HEK293T (cell line): Measurements from ENCODE around the gene IER5L.

Experiments
- CTCF ChIA-PET: fragments of 350-600 bp; formaldehyde crosslinking; extraction: SDS; loops from one replicate; lab custom pipeline; 2021; ENCODE audit warnings: antibody characterized with exemption, inconsistent platforms; lab: Yijun Ruan, JAX
- POLR2A ChIA-PET: fragments of 350-600 bp; formaldehyde crosslinking; extraction: SDS; loops from one replicate; lab custom pipeline; 2020; ENCODE audit warnings: antibody characterized with exemption, inconsistent platforms; lab: Yijun Ruan, JAX
- DNase-seq: peaks from one replicate; pipeline ENCODE4 v3.0.0; 2012; ENCODE audit warnings: mixed read lengths; ENCODE audit errors: extremely low spot score
- ARNT ChIP-seq: fragments of 450-650 bp; IDR thresholded peaks from 2 replicates; pipeline ENCODE4 v1.6.1; 2017; ENCODE audit warnings: mild to moderate bottlenecking
- BHLHE40 ChIP-seq: fragments of 450-650 bp; IDR thresholded peaks from 2 replicates; pipeline ENCODE4 v1.6.1; 2016; ENCODE audit warnings: mild to moderate bottlenecking, moderate library complexity, borderline replicate concordance
- CTBP1 ChIP-seq: fragments of 450-650 bp; IDR thresholded peaks from 2 replicates; pipeline ENCODE4 v1.6.1; 2016; ENCODE audit warnings: borderline replicate concordance
- ELF4 ChIP-seq: fragments of 450-650 bp; IDR thresholded peaks from 2 replicates; pipeline ENCODE4 v1.6.1; 2017; ENCODE audit warnings: antibody characterized with exemption
- FOXA1 ChIP-seq: fragments of 450-650 bp; IDR thresholded peaks from 2 replicates; pipeline ENCODE4 v1.6.1; 2016; ENCODE audit warnings: mild to moderate bottlenecking
- FOXK2 ChIP-seq: fragments of 450-650 bp; IDR thresholded peaks from 2 replicates; pipeline ENCODE4 v1.6.1; 2016; ENCODE audit warnings: mild to moderate bottlenecking
- FOXM1 ChIP-seq: fragments of 450-650 bp; IDR thresholded peaks from 2 replicates; pipeline ENCODE4 v1.6.1; 2017; ENCODE audit warnings: mild to moderate bottlenecking, borderline replicate concordance
- HDGF ChIP-seq: fragments of 450-650 bp; IDR thresholded peaks from 2 replicates; pipeline ENCODE4 v1.6.1; 2017; ENCODE audit warnings: antibody characterized with exemption, borderline replicate concordance
- L3MBTL2 ChIP-seq: fragments of 450-650 bp; conservative IDR thresholded peaks from 2 replicates; pipeline ENCODE4 v1.6.1; 2016; ENCODE audit warnings: mild to moderate bottlenecking
- LEF1 ChIP-seq: fragments of 450-650 bp; IDR thresholded peaks from 2 replicates; pipeline ENCODE4 v1.6.1; 2017; ENCODE audit warnings: mild to moderate bottlenecking, borderline replicate concordance
- NFRKB ChIP-seq: fragments of 450-650 bp; IDR thresholded peaks from 2 replicates; pipeline ENCODE4 v1.6.1; 2016; ENCODE audit warnings: mild to moderate bottlenecking, moderate library complexity
- SP1 ChIP-seq: fragments of 450-650 bp; IDR thresholded peaks from 2 replicates; pipeline ENCODE4 v1.6.1; 2017
- SUZ12 ChIP-seq: fragments of 450-650 bp; IDR thresholded peaks from 2 replicates; pipeline ENCODE4 v1.6.1; 2016; ENCODE audit warnings: mild to moderate bottlenecking
- TARDBP ChIP-seq: fragments of 450-650 bp; IDR thresholded peaks from 2 replicates; pipeline ENCODE4 v1.6.1; 2016
- ZNF384 ChIP-seq: fragments of 450-650 bp; IDR thresholded peaks from 2 replicates; pipeline ENCODE4 v1.6.1; 2016
- TF ChIP-seq, protein P1 (sequence below): fragments of 450-650 bp; IDR thresholded peaks from 2 replicates; pipeline ENCODE4 v1.6.1; 2016

IER5L gene

DNA sequence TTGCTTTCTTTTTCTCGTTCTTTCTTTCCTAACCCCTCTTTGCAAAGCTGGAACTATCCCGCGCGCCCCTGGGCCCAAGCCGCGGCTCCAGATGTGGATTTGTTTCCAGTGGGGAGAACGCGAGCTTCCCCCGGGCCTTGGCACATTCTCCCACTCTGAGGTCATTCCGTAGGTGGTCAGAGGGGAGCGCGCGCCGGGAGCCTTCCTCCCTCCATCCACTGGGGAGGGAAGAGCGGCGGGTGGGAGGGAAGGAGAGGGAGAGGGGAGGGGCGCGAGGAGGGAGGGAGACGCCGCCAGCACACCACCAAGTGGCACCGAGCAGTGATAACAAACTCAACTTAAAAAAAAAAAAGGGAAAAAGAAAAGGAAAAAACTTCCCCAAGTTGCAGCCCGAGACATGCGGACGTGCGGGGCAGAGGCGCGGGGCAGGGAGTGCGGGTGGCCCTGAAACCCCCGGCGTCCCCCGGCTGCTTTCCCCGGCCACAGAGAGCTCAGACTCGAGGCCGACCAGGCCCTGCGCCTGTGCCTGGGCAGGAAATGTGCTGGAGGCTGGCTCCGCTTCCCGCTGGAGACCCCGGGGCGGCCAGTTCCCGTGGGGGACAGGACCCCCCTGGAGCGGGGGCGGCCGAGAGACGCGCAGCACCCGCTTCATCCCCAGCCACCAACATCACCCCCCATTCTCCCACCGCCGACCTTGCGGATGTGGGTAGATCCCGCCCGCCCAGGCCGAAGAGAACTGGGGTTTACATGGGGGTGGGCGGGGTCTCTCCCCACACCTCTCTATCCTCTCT is 3.1 kb downstream of the IER5L start:
- TF ChIP-seq TARDBP (no peak; the same call in 1 of the 2 replicates), HDGF (no peak), FOXM1 (no peak), CTBP1 (no peak), ARNT (no peak), FOXK2 (no peak), ELF4 (no peak), SUZ12 (no peak), ZNF384 (no peak), SP1 (no peak), LEF1 (no peak), L3MBTL2 (no peak), NFRKB (no peak), FOXA1 (no peak)
- POLR2A ChIA-PET = interaction anchor here (0.6 to 3.3 kb wide), 12 partner anchors 10 to 445 kb away, joined by 3 to 26 read pairs (median 4); partner anchors contain the start of gene C9orf50
- peak; percentile 70 for DNase-seq

DNA sequence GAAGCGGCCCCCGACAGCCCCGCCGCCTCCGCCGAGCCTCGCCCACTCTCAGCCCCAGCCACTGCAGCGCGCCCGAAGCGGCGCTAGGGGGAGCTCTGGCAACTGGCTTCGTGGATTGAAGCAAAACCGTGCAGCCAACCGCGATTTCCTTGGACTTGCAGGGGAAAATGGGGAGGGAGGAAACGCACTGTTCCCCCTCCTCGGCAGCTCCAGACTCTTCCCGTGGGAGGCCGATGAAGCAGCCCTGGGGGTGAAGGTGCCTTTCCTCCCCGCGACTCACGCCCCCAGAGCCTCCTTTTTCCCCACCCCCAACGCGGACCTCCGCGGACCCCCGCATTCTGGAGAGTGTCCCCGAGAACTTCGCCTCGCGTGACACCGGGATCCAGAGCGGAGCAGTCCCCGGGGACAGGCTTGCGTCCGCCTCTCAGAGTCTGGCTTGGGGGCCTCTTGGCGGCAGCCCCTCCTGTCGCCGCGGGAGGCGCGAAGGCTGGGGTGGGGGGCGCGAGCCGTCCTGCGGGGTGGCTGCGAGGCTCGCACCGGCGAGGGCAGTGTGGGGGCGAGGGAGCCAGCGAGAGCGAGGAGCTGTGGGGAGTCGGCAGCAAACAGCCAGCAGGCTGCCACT is 3.8 kb downstream of the IER5L start:
- CTCF ChIA-PET = interaction anchor here (0.6 to 2.3 kb wide), 22 partner anchors 8 to 1240 kb away, joined by 3 to 12 read pairs (median 3); partner anchors contain the start of gene SH3GLB2
- DNase-seq = peak; percentile 86
- no peak for TF ChIP-seq HDGF
- TF ChIP-seq TARDBP = peak; percentile 88
- TF ChIP-seq L3MBTL2 = 0 out of 2 replicates have a peak, but pooled peaks have one; percentile 46
- POLR2A ChIA-PET = interaction anchor here (0.6 to 3.3 kb wide), 12 partner anchors 9 to 446 kb away, joined by 3 to 26 read pairs (median 4); partner anchors contain the start of gene C9orf50

More for the DNA sequence above, 3.1 kb downstream of the IER5L start:
- CTCF ChIA-PET = interaction anchor here (0.6 to 2.3 kb wide), 15 partner anchors 8 to 450 kb away, joined by 3 to 12 read pairs (median 4); no protein-coding TSS in a partner anchor

DNA sequence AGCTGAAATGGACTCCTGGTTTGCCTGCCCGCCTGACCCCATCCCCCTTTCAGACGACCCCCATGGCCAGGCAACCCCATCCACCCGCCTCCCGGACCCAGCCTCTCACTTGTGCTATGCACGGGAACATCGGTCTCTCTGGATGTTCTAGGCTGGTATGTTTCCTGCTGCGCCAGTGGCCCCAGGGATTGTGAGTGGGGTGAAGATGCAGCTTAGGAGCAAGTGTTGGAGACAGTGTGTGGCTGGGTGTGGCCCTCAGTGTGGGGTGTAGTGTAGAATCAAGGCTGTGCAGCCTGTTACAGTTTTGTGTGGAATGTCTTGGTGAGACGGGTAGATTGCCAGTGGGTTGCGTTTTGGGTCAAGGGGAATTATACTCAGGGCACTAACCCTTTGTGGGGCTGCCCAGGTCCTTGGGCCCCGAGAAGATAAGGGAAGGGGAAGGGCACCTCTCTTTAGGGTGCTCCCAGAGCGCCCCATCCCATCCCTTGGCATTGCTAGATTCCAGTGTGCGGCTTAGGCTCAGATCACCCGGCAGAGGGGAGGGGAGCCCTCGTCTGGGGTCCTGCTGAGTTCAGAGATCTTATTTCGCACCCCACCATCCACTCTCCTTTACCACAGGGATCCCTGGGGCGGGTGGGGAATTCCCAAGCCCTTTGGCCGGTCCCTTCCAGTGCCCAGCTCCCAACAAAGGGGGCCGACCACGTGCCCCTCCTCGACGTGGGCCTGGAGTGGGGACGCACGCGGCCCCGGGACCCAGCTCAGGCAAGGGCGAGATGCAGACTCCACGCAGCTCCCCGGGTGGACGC is 4.6 kb downstream of the IER5L start:
- TF ChIP-seq, protein P1, sequence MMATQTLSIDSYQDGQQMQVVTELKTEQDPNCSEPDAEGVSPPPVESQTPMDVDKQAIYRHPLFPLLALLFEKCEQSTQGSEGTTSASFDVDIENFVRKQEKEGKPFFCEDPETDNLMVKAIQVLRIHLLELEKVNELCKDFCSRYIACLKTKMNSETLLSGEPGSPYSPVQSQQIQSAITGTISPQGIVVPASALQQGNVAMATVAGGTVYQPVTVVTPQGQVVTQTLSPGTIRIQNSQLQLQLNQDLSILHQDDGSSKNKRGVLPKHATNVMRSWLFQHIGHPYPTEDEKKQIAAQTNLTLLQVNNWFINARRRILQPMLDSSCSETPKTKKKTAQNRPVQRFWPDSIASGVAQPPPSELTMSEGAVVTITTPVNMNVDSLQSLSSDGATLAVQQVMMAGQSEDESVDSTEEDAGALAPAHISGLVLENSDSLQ = no peak
- TF ChIP-seq ARNT = no peak
- TF ChIP-seq FOXM1 = no peak
- no peak for TF ChIP-seq LEF1
- no peak for TF ChIP-seq FOXA1
- no peak for TF ChIP-seq ZNF384
- no peak for TF ChIP-seq NFRKB
- no peak for TF ChIP-seq HDGF
- TF ChIP-seq SUZ12 = no peak
- no peak for TF ChIP-seq SP1
- TF ChIP-seq L3MBTL2 = no peak; the same call in 1 of the 2 replicates
- no peak for TF ChIP-seq CTBP1
- no peak for TF ChIP-seq ELF4
- no peak for TF ChIP-seq FOXK2
- no peak for TF ChIP-seq TARDBP
- no peak for TF ChIP-seq BHLHE40
- CTCF ChIA-PET = interaction anchor here (0.6 to 2.3 kb wide), 17 partner anchors 10 to 1240 kb away, joined by 3 to 12 read pairs (median 5); no protein-coding TSS in a partner anchor
- DNase-seq = no peak
- POLR2A ChIA-PET = interaction anchor here (1.1 to 3.3 kb wide), 5 partner anchors 8 to 323 kb away, joined by 3 to 26 read pairs (median 13); no protein-coding TSS in a partner anchor

DNA sequence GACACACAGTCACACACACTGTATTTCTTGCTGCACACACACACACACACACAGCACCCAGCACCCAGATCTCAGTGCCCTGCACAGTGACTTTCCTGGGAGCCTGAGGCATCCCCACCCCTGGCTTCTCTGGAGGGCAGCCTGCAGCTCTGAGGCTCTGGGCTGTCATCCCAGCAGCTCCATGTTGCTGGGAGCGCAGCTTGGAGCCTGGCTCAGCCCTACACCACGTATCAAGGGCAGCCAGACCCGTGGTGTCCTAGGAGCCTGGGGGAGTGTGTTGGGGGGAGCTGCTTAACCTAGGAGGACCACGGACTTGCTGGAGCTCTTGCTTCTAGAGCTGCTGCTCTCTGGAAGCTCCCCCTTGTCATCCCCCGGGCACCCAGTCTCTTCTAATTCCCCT is 5.2 kb downstream of the IER5L start:
- CTCF ChIA-PET = interaction anchor here (0.6 to 1.3 kb wide), 7 partner anchors 16 to 452 kb away, joined by 3 to 7 read pairs (median 4); no protein-coding TSS in a partner anchor
- POLR2A ChIA-PET = interaction anchor here (1.9 to 3.3 kb wide), 4 partner anchors 8 to 324 kb away, joined by 5 to 26 read pairs (median 14); partner anchors contain the start of genes CRAT and PTPA
- TF ChIP-seq ARNT (no peak), HDGF (no peak), FOXK2 (no peak), BHLHE40 (no peak), SUZ12 (no peak), SP1 (no peak), NFRKB (no peak), L3MBTL2 (no peak), ELF4 (no peak)
- no peak for DNase-seq

DNA sequence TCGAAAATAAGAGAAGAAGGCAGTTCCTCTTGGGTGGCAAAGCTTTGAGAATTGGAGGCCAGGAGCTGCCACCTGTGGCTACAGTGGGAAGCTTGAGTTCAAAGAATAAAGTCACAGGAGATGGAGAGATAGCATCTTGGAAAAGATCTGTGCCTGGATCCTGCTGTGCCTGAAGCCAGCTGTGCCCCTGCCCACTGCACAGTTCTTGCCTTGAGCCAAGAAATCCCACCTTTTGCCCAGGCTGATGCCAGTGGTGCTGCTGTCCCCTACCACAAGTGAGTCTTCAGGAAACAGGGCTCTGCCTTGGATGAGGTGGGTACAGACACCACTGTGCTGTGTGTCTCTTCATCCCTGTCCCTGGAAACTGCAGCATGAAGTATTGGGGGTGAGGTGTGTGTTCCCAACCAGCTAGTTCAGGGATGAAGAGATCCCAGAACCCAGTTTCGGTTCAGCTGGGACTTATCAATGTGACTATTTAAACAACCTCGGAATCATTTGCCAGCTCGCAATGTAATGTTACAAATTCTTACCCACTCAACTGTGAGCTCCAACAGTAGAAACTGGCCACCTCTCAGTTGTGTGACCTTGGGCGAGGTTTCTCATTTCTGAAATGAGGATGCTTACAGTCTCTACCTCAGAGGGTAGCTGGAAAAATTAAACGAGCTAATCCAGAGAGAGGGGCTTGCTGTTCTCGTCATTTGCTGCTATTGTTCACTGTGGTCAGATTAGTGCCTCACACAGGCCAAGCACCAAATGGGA is 5.9 kb downstream of the IER5L start:
- TF ChIP-seq SUZ12 (no peak), FOXK2 (no peak), CTBP1 (no peak), ZNF384 (no peak), NFRKB (no peak), FOXM1 (no peak), ARNT (no peak), L3MBTL2 (no peak), LEF1 (no peak), BHLHE40 (no peak), SP1 (no peak)
- TF ChIP-seq, protein P1 = no peak
- POLR2A ChIA-PET = interaction anchor here (1.9 to 3.3 kb wide), 4 partner anchors 7 to 324 kb away, joined by 5 to 26 read pairs (median 14); partner anchors contain the start of genes CRAT and PTPA
- CTCF ChIA-PET = interaction anchor here (0.6 to 1.3 kb wide), 7 partner anchors 15 to 452 kb away, joined by 3 to 7 read pairs (median 4); no protein-coding TSS in a partner anchor
- DNase-seq = no peak
